ENCODE results near the gene RPL36AL.

GRCh38 chr14:49642163-49642562, 21.7 kb upstream of the RPL36AL start:
- TF ChIP-seq RAD21 (IDR thresholded peaks at IDR 0.05; ENCODE audit: low read depth), result no peak
- TF ChIP-seq CEBPB (IDR thresholded peaks at IDR 0.05), result no peak
- TF ChIP-seq, protein P1, sequence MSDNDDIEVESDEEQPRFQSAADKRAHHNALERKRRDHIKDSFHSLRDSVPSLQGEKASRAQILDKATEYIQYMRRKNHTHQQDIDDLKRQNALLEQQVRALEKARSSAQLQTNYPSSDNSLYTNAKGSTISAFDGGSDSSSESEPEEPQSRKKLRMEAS (IDR thresholded peaks at IDR 0.05), result no peak
- TF ChIP-seq FOXM1 (IDR thresholded peaks at IDR 0.05; ENCODE audit: borderline replicate concordance, low read depth), result no peak
- TF ChIP-seq TAF1 (IDR thresholded peaks at IDR 0.05; ENCODE audit: low read depth), result no peak
- TF ChIP-seq, protein P2, sequence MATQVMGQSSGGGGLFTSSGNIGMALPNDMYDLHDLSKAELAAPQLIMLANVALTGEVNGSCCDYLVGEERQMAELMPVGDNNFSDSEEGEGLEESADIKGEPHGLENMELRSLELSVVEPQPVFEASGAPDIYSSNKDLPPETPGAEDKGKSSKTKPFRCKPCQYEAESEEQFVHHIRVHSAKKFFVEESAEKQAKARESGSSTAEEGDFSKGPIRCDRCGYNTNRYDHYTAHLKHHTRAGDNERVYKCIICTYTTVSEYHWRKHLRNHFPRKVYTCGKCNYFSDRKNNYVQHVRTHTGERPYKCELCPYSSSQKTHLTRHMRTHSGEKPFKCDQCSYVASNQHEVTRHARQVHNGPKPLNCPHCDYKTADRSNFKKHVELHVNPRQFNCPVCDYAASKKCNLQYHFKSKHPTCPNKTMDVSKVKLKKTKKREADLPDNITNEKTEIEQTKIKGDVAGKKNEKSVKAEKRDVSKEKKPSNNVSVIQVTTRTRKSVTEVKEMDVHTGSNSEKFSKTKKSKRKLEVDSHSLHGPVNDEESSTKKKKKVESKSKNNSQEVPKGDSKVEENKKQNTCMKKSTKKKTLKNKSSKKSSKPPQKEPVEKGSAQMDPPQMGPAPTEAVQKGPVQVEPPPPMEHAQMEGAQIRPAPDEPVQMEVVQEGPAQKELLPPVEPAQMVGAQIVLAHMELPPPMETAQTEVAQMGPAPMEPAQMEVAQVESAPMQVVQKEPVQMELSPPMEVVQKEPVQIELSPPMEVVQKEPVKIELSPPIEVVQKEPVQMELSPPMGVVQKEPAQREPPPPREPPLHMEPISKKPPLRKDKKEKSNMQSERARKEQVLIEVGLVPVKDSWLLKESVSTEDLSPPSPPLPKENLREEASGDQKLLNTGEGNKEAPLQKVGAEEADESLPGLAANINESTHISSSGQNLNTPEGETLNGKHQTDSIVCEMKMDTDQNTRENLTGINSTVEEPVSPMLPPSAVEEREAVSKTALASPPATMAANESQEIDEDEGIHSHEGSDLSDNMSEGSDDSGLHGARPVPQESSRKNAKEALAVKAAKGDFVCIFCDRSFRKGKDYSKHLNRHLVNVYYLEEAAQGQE (IDR thresholded peaks at IDR 0.05; ENCODE audit: low read depth), result no peak
- no peak for TF ChIP-seq ZBTB7A (IDR thresholded peaks at IDR 0.05; ENCODE audit: low read depth)

Measured in Ishikawa (cell line).